Measurements from ENCODE around the gene TBX4. TPM values are rescaled to one million over a fixed set of nuclear protein-coding genes. Genes with fewer than 3 reads are reported as not detected.
"Not testable (repeated sequence)": the region's sequence is repeated elsewhere in the genome, so short reads cannot be mapped to it uniquely, and the experiment has no call there.

Gene TBX4
- total RNA-seq, 4 donors from 2014 or later, result 0.54 TPM; not detected in 3

GRCh38 chr17:61447358-61447757, 4.9 kb upstream of the TBX4 start:
- Histone ChIP-seq H3K36me3 (no peaks in the 10 kb centered on the region), H3K4me3 (replicated peaks in 1 of 3) (no peak overlapping the region), H3K9me3 (no peaks in the 10 kb centered on the region), H3K27me3 (peaks cover 12% of the 10 kb centered on the region), H3K4me1 (peaks cover 9 to 10% of the 10 kb centered on the region in 2 donors), H3K27ac (no peak overlapping the region)
- no peak for TF ChIP-seq POLR2A (IDR thresholded peaks at IDR 0.05)
- no peak for TF ChIP-seq CTCF (IDR thresholded peaks at IDR 0.05)
- intact Hi-C loops (cut with DNase I), result no loop called here
- DNase-seq, result no peak

DNA sequence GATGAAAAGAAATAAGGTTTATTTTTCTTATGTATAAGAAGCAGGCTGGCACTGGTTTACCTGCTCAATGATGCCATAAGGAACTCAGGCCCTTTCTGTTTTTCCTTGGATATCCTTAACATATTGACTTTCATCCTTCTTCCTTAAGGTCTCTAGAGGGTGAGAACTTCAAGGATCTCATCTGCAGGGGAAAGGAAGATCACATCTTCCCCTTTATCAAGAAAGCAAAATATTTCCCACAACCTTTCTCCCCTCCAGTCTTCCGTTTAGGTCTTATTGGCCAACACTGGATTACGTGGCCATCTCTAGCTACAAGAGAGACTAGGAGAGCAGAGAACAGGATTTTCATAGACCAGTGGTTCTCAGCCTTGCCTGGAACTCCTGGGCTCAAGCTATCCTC, 4.2 kb upstream of the TBX4 start:
- no peak overlapping the region for H3K4me3 ChIP-seq (replicated peaks in 1 of 3)
- H3K9me3 ChIP-seq, result no peaks in the 10 kb centered on the region
- intact Hi-C loops (cut with DNase I), result no loop called here
- H3K27ac ChIP-seq, result no peak overlapping the region
- no peaks in the 10 kb centered on the region for H3K36me3 ChIP-seq
- H3K27me3 ChIP-seq, result peaks cover 19% of the 10 kb centered on the region
- TF ChIP-seq CTCF (IDR thresholded peaks at IDR 0.05) (no peak), POLR2A (IDR thresholded peaks at IDR 0.05) (no peak)
- 87% methylated on average over 2 of the region's 2 CpGs for WGBS, 2 donors
- DNase-seq, result no peak
- H3K4me1 ChIP-seq, result peaks cover 10 to 14% of the 10 kb centered on the region in 2 donors

DNA sequence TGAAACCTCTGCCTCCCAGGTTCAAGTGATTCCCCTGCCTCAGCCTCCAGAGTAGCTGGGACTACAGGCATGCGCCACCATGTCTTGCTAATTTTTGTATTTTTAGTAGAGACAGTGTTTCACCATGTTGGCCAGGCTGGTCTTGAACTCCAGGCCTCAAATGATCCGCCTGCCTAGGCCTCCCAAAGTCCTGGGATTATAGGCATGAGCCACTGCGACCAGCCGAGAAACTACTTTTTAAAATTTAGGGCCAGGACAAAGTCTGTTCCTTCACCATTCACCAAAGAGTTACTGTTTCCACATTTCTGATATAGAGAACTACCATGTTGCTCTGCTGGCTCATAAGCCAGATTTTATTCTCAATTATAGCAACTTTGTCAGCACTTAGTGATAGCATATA, 3.1 kb upstream of the TBX4 start:
- intact Hi-C loops (cut with DNase I); DNase-seq; H3K4me3 ChIP-seq (replicated peaks in 1 of 3); H3K9me3 ChIP-seq; H3K27ac ChIP-seq; H3K36me3 ChIP-seq: not testable (repeated sequence)
- Histone ChIP-seq H3K4me1 (peaks cover 10 to 14% of the 10 kb centered on the region in 2 donors), H3K27me3 (peaks cover 29% of the 10 kb centered on the region)
- WGBS, 2 donors, result 76 to 99% methylated on average over 4 of the region's 4 CpGs

GRCh38 chr17:61449707-61450640, 2.2 kb upstream of the TBX4 start:
- H3K27ac ChIP-seq, result no peak overlapping the region
- WGBS, 2 donors, result 89 to 93% methylated on average over 9 of the region's 9 CpGs
- H3K27me3 ChIP-seq, result peaks cover 37% of the 10 kb centered on the region
- no peak overlapping the region for H3K4me3 ChIP-seq (replicated peaks in 1 of 3)
- H3K9me3 ChIP-seq, result no peaks in the 10 kb centered on the region
- no peaks in the 10 kb centered on the region for H3K36me3 ChIP-seq
- intact Hi-C loops (cut with DNase I), result no loop called here
- DNase-seq, result no peak
- peaks cover 16 to 23% of the 10 kb centered on the region in 2 donors for H3K4me1 ChIP-seq
- no peak for TF ChIP-seq POLR2A (IDR thresholded peaks at IDR 0.05)
- TF ChIP-seq CTCF (IDR thresholded peaks at IDR 0.05), result no peak

DNA sequence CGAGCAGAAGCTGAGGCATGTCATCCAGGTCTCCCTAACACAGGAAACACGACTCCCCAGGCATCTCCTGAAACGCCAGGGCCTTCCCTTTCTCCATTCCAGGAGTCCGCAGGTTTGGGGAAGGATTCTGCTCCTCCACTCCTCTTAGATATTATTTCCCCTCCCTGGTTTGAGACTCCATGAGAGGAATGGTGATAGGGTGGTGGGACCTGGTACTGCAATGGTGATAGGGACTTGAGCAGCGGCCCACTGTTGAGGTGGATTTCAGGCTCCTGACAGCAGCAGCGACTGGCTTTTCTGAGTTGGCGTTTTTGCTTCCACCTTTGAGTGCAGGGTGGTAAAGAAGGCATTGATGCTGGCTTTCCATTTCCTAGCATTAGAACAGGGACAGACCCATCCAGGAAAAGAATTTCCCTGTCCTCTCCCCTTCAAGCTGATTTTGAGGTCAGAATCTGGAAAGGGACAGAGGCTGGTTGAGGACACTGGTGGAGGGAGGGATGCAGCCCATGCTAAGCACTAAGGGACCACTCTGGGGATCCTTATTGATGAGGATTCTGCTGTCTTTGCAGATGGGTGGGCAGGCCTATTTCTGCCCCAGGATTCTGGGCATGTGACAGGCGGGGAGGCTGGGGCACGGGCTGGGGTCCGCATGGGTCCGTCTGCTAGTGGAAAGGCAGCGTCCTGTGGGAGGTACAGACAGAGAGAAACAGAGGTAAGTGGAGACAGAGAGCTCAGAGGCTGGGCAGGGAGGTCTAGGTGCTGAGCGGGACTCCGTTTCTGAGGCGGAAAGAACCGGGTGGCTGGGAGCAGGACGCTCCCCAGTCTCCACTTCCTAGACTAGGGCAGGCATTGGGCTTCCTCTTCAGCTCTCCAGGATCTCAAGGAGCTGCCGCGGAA, 1.3 kb upstream of the TBX4 start:
- Histone ChIP-seq H3K27ac (no peak overlapping the region), H3K27me3 (peaks cover 46% of the 10 kb centered on the region), H3K9me3 (no peaks in the 10 kb centered on the region), H3K36me3 (no peaks in the 10 kb centered on the region), H3K4me3 (replicated peaks in 1 of 3) (no peak overlapping the region), H3K4me1 (peaks cover 16 to 24% of the 10 kb centered on the region in 2 donors)
- no peak for DNase-seq
- intact Hi-C loops (cut with DNase I), result no loop called here
- TF ChIP-seq CTCF (IDR thresholded peaks at IDR 0.05), result no peak
- TF ChIP-seq POLR2A (IDR thresholded peaks at IDR 0.05), result no peak
- 76 to 81% methylated on average over 13 to 17 of the region's 19 CpGs for WGBS, 2 donors

All from thyroid gland (tissue), 4 donors.